Measurements from ENCODE around the gene MSI2.
"Not testable (repeated sequence)": the region's sequence is repeated elsewhere in the genome, so short reads cannot be mapped to it uniquely, and the experiment has no call there.

The MSI2 gene

DNA sequence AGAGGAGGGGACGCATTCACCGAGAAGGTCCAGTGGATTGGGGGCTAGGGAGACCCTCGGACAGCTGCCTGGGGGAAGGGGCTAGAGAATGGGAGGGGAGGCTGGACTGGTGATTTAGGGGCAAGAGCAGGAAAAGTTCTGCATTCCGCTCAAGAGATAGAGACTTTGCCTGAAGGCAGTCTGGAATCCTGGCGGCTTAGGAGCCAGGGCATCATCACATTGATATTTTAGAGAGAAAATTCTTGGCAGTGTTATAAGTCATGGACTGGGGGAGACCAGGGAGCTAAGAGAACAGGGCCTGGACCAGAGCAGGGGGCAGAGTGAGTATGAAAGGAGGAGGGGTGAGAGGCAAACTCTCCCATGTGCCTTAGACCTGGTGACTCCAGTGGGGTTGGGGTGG, 35.8 kb downstream of the MSI2 start:
- DNase-seq (ENCODE audit: low spot score), result no peak

DNA sequence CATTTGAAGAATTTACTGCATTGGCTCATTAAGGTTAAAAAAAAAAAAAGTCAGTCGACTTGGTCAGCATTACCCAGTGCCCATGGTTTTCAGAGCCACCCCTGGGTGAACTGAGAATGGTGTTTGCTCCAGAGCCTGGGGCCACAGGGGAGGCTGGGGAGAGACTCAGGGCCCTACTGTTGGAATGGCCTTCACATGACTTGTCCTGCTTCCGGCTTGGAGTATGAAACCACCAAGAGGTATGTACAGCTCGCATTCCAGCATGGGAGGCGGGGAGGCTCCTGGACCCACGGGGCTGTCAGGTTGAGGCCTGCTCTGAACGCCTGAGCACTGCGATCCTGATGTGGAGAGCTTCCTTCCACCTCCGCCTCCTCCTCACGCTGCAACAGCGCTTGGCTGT, 36.8 kb downstream of the MSI2 start:
- DNase-seq (ENCODE audit: low spot score), result peak; percentile 23

DNA sequence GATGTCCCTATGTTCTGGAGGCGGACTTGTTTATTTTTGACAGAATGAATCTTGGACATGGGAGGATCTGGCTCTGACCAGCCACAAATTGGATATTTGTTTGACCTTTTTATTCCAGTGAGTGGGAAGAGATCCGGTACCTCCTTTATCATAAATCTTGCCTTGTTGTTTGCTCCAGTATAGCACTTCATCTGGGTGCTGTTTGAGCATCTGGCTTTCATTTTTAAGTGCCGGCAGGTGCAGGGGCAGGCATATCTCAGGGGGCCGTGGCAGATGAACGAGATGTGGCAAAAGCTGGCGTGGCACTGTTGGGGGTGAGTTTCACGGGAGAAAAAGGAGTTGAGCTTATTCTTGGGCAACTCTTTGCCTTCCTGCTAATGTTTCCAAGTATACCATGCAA, 37.8 kb downstream of the MSI2 start:
- DNase-seq (ENCODE audit: low spot score), result no peak

DNA sequence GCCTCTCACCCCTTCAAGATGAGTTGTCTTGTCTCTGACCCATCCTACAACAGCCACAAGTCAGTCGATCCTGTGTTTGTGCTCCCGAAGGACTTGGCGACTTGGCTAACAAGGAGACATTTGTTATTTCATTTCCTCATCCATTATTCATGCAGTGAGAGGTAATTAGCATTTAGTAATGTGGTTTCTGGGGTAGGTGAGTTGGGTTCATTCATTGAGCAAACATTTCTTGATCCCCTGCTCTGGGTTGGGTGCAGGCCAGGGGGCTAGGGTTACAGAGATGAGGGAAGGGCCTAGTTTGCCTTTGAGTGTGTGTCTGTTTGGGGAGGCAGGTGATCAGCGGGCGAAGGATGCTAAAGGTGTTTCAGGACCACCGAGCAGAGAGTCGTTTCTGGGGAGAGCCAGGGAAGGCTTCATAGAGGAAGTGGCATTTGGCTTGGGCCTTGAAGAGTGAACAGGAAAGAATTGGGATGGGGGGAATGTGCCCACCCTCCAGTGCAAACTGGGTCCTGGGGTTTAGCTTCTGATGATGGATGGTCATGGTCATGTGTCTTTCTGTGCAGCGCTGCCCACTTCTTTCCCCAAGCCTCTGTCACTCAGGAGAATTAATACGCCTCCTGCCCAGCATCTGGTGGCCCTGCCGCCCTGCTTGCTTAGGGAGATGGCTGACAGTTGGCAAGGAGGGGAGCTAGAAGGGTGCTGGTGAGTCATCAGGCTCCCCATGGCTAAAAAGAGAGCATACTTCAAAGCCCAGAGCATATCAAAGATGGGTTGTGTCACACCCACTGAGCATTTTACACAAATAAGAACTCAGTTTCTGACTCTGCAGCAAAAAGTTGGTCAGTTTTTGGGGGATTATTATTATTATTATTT, 38.5 kb downstream of the MSI2 start:
- no peak for DNase-seq (ENCODE audit: low spot score)

DNA sequence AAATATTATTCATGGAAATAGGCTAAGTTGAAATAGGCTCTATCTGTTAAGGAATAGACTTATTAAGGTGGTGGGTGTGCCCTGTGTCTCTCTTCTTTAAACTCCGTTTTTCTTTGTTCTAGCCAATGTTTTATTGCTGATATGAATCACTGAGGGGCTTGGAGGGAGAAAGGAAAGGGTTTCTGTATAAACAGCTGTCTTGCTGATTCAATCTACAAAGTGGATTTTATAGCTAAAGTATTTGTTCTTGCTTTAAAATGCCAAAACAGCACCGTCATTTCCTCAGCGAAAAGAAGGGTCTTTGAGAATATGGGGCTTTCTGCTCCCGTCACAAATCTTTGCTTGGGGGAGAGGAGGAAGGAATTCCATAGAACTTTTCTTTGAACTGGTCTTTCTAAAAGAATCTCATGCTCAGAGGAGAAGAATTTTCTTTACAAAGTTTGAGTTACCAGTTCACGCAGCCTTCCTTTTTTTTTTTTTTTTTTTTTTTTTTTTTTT, 39.3 kb downstream of the MSI2 start:
- no peak for DNase-seq (ENCODE audit: low spot score)

DNA sequence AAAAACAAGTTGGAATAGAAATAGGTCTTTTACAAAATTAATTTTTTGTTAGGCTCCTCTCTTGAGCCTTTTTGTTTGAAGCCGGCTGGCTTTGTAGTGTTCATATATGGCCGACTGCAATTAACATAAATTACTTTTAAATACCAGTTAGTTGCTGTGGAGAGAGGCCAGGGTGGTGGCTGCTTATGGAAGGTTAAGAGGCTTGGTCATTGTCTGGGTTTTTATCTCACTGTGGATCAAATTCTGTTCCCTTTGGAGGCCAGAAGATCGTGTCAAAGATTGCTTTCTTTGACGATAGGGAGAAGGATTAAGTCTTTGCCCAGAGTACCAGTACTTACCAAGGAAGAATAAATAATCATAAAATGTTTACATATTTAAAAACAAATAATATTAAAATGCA, 39.9 kb downstream of the MSI2 start:
- no peak for DNase-seq (ENCODE audit: low spot score)

DNA sequence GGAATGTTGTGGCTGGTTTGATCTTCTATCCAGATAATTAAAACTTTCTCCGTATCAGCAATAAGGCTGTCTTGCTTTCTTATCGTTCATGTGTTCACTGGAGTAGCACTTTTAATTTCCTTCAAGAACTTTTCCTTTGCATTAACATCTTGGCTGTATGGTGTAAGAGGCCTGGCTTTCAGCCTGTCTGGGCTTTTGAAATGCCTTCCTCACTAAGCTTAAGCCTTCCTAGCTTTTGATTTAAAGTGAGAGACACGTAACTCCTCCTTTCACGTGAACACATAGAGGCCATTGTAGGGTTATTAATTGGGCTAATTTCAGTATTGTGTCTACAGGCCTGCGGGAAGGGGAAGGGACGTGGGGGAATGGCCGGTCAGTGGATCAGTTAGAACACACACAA, 42.9 kb downstream of the MSI2 start:
- no peak for DNase-seq (ENCODE audit: low spot score)

DNA sequence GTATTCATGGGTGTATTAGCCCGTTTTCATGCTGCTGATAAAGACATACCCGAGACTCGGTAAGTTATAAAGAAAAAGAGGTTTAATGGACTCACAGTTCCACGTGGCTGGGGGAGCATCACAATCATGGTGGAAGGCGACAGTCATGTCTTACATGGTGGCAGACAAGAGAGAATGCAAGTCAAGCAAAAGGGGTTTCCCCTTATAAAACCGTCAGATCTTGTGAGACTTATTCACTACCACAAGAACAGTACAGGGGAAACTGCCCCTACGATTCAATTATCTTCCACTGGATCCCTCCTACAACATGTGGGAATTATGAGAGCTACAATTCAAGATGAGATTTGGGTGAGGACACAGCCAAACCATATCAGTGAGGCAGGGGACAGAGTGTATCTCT, 44.3 kb downstream of the MSI2 start:
- DNase-seq (ENCODE audit: low spot score), result not testable (repeated sequence)

DNA sequence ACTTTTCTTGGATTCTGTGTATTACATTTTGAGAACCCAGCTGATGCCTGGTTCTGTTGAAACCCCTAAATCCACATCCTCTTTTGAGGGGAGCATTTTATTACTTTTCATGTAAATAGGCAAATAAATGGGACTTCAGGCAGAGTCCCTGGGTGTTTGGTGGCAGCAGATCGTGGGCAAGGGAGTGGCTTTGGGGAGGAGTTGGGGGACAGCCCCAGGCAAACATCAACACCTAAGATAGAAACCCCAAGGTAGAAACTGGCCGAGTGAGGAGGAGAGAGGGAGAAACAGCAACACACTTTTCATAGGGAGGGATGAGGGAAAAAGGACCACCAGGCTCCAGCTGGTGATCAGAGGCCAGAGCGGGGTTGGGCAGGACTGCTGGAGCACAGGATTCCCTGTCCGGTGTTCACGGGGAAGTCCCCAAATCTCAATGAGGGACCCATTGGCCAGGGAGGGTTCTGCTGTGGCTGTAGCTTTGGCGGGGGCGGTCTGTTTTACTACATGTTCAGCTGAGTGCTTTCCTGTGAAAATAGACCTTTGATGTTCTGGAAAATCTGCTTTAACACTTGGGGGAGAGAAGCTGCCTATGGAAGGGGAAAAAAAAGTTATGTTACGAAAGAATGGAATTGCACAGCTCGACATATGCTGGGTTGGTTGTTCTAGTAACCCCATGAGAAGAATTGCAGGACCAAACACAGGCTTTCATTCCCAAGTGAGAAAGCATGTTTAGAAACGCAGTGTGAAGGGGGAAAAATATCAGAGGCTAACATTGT, 46.6 kb downstream of the MSI2 start:
- no peak for DNase-seq (ENCODE audit: low spot score)

DNA sequence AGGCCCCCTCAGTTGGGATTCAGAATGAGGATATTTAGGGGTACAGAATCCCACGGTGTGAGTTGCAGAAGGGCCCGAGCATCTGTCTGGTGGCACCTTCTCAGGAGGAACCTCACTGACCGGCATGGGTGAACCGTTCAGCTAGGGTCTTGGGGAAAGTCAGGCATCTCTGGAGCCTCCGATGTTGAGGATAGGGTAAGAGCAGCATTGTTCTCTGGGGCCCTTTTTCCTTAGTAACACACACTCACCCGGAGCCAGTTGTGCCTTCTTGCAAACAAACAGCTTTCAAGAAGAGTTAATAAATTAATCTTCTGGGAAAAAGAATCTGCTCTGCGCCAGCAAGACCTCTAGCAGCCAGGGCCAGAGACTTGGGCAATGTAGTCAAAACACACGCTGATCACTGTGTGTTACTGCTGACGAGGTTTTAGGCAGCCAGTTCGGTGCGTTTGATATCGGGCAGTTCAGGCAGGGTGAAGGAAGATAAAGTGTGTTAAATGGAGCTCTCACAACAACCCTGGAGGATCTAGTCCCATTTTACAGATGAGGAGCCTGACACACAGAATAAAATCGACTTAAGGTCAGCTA, 48.9 kb downstream of the MSI2 start:
- DNase-seq (ENCODE audit: low spot score), result no peak

DNA sequence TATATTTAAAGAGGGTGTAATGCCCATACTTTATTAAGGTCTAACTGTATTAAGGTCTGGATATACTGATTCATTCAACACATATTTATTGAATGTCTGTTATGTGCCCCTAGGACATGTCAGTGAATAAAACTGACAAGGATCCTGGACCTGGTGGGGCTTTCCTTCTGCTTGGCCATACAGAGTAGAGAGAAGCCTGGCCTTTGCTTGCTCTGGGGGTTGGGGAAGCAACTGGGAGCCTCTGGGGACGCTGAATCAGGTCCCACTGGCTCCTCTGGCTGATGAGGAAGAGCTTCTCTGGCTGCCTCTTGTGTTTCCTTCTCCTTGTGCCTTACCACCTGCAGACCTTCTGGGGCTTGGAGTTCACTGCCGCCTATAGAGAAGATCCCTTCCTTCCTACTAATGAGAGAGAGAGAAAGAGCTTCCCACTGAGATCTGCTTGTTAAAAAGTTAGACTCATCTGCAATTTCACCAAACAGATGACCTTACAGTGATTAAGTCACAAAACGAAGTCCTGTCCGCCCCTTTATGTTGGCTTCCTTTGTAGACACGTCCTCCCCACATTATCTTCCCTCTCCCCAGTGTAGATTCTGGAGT, 49.7 kb downstream of the MSI2 start:
- DNase-seq (ENCODE audit: low spot score), result no peak

DNA sequence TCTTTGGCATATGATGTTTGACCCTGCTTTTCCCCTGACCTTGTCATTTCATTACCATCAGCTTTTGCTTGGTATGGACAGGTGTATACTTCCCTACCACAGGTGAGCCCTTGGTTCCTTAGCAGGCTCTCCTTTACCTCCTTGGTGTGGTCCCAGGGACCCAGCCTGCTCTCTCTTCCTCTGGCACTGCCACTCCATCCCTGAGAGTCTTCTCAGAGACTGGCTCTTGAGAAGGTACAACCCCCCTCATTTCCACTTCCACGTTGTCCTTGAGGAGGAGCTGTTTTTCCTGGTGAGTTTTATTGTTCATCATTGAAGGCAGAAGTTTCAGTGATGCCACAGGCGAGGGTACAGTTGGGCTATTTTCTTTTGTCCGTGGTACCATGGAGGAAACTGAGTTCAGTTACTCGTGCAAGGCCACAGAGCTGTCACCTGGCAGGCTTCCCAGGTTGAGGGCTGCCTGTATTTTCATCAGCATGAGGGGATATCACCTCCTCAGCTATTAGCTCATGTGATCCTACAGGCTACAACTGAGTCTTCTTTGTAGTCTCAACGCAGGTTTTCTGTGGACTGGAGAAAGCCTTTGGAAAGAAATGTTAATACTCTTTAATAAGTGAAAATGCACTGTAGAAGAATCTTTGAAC, 52.3 kb downstream of the MSI2 start:
- DNase-seq (ENCODE audit: low spot score), result no peak

DNA sequence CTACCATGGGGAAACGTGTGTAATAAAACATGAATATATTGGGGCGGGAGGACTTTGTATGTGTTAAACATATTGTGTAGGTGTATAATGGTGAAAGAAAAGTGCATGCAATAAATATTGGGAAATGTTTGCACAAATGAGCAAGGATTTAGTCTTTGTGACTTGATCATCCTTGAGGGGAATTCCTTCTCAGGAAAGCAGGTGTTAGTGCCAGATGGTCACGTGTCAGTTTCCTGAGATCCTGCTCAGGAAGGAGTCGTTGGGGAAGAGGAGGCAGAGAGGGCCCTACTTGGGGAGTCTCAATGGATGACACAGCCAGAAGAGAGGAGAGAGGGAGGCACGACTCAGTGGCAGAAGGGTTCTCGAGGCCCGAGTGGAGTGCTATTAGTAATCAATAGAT, 53.2 kb downstream of the MSI2 start:
- no peak for DNase-seq (ENCODE audit: low spot score)

DNA sequence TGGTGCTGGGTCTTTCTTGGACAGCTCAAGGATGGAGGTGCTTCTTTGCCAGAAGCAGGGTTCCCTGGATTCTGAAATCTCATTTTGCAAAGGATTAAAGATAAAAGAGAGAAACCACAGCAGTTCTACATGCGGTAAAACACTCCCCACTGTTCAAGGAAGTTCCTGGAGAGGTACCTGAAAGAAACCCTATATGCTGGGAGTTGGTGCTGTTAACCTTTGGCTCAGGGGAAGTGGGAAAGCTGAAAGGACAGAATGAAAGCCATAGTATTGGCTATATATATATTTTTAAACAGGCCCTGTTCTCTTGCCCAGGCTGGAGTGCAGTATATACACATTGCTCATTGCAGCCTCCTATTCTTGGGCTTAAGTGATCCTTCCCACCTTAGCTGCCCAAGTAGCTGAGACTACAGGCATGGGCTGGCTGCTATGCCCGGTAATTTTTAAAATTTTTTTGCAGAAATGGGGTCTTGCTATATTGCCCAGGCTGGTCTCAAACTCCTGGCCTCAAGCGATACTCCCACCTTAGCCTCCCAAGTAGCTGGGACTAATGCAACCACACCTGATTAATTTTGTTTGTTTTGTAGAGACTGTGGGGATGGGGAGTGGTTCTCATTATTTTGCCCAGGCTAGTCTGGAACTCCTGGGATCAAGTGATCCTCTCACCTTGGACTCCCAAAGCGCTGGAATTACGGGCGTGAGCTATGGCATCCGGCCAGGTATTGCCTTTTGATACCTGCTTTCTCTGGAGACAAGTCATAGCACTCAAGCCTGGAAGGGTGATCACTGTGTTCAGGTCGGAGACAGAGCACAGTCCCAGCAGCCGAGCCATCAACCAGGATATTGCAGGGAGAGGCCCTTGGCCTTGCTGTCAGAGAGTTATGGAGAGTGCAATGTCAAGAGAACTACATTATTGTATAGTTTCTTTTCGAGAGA, 55.2 kb downstream of the MSI2 start:
- DNase-seq (ENCODE audit: low spot score), result no peak

DNA sequence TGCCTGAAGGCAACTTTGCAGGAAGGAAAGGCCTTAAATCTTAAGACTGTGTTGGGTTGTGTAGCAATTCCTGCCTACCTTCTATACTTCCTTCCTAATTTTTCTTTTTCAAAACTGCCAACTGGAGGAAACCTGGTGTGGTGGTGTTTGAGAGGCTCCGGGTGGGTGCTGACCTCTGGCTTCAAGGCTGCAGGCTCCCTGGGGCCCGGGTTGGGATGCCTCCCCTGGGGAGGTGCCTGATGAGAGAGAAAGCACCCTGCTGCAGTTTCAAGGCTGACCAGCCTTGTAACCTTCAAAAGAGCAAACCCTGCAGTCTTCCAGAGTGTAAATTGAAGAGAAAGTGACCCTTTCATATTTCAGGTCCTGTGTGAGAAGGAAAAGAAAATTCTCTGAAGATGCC, 55.9 kb downstream of the MSI2 start:
- no peak for DNase-seq (ENCODE audit: low spot score)

DNA sequence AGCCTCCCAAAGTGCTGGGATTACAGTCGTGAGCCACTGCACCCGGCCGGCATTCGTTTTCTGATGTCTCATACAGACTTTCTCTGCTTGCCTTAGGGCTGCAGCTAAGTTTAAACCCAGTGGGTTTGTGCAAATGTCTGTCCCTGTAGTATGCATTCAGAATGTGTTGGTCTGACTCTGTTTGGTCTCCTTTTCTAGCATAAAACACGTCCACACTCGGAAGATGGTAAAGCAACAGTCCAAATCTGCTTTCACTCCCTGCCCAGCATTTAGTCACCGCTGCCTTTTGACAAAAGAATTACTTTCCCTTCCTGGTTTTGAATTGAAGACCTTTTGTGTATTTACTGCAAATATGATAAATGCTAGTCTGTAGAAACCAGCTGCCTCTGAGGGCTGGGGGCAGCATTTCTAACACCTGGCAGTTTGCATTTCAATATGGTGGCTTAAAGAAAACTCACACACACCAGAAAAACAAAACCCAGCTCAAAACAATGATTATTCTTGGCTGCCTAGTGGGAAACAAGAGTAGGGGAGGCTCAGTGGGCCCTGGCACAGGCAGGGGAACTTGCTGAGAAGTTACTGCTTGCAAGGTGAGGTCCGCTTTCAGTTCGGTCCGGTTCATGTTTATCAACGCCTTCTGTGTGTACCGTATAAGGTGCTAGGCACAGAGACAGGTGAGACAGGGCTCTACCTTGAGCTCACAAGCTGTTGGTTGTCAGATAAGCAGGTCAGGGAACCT, 56.9 kb downstream of the MSI2 start:
- DNase-seq (ENCODE audit: low spot score), result no peak

DNA sequence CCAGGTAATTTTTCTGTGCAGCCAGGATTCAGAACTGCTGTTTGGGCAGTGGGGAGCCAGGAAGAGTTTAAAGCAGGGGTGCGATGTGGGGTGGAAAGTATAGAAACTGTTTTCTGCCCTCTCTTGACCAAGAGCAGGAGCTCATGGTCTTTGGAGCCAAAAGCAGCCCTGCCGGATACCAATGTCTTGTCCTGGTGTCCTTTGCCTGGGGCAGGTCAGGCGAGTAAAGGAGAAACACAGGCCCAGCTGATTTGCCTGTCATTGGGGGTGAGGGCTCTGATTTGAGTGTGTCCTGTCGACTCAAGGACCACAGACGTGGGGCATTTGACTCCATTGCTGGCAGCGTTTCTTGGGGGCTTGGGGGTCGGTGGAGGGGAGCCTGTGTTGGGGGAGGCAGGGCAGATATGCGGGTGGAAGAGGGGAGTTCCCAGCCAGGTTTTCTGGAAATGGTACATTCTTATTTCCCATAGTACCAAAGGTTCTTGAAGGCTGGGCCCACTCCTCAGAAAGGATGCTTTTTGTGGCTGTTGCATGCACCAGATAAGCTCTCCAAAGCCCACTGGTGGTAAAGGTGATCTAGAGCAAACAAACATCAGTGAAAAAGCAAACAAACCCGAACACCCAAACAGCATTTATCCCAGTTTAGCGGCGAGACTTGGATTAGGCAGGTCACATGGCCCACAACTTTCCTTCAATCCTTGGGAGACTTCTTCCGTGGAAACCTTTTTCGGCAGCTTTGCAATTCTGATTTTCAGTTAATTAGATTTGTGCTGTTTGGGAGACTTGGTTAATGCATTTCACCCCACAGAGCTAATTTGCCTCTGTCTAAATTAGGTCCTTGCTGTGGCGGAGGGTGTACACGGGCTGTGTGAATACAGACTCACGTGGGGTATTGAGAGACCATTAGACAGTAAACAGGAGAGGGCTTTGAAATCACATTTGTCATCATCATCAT, 59.0 kb downstream of the MSI2 start:
- peak; percentile 32 for DNase-seq (ENCODE audit: low spot score)

DNA sequence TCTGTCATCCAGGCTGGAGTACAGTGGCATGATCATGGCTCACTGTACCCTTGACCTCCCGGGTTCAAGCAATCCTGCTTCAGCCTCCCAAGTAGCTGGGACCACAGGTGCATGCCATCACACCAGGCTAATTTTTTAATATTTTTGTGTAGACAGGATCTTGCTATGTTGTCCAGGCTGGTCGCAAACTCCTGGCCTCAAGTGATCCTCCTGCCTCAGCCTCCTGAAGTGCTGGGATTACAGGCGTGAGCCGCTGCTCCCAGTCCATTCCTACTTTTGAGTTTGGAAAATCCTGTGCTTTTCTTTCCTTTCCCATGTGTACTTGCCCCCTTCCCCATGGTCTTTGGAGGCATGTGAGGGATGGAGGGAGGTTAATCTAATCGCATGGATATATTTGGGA, 60.0 kb downstream of the MSI2 start:
- DNase-seq (ENCODE audit: low spot score), result no peak

DNA sequence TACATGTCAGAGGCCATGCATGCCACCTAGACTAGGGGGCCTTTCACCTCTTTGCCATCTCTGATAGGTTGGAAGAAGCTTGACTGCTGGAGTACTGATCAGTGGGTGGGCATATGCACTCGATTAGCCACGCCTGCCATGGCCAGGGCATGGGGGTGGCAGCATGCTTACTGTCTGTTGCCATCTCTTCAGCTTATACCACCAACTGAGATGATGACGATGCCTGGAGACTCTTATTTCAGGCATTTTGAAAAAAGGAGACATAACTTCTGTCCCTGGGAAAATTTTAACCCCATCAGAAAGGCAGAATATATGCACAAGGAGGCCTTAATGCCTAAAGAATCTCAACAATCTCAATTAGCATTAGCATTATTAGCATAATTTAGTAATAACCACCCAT, 60.8 kb downstream of the MSI2 start:
- no peak for DNase-seq (ENCODE audit: low spot score)
